Measurements from ENCODE around the gene PPP6R2.

DNA sequence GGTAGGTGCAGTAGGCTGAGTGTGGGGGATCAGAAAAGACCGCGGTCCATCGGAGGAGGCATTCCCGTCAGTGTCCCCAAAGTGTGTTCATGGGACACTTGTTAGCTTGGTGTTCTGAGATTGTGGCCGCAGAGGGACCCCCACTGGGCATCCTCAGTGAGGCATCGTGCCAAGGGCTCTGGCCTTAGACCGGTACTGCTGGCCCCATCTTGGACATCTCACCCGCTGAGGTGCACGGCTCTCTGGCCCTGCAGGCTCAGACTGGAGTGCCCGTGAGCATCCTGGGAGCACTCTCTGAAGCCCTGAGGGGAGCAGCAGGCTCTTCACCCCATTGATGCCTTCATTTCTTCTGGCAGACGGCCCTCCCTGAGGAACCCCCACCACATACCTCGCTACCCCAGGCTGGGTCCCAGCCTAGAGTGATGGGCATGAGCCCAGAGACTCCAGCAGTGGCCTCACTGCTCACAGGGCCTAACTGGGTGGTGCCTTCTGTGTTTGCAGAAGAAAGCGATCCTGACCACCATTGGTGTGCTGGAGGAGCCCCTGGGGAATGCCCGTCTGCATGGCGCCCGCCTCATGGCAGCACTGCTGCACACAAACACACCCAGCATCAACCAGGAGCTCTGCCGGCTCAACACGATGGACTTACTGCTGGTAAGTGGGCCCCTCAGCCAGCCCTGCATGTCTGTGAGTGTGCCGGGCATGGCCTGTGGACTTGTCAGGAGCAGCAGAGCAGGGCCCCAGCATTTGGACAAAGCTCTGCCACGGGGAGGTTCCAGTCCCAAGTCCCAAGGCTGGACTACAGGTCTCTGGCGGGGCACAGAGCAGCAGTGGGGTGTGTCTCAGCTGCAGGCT lies 80.1 kb downstream of the PPP6R2 start:
- TF ChIP-seq, protein P1, sequence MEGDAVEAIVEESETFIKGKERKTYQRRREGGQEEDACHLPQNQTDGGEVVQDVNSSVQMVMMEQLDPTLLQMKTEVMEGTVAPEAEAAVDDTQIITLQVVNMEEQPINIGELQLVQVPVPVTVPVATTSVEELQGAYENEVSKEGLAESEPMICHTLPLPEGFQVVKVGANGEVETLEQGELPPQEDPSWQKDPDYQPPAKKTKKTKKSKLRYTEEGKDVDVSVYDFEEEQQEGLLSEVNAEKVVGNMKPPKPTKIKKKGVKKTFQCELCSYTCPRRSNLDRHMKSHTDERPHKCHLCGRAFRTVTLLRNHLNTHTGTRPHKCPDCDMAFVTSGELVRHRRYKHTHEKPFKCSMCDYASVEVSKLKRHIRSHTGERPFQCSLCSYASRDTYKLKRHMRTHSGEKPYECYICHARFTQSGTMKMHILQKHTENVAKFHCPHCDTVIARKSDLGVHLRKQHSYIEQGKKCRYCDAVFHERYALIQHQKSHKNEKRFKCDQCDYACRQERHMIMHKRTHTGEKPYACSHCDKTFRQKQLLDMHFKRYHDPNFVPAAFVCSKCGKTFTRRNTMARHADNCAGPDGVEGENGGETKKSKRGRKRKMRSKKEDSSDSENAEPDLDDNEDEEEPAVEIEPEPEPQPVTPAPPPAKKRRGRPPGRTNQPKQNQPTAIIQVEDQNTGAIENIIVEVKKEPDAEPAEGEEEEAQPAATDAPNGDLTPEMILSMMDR (conservative IDR thresholded peaks at IDR 0.05; ENCODE audit: low read length): no peak
- TF ChIP-seq EZH2phosphoT487 (IDR thresholded peaks at IDR 0.05; ENCODE audit: borderline replicate concordance): no peak

All from Loucy (cell line).